Subcutaneous preadipocyte (primary cell): Measurements from ENCODE around the gene AUTS2. TPM values are rescaled to one million over a fixed set of nuclear protein-coding genes. Genes with fewer than 3 reads are reported as not detected.

Source experiments
- small RNA-seq: library from RNA; depleted of rRNA; stranded (forward); fragments of <200 nt; gene quantifications from one replicate; pipeline ENCODE3, GENCODE V24; 2012
- total RNA-seq: library from RNA; depleted of rRNA; stranded (reverse); fragments of >200 nt; gene quantifications from 2 replicates; pipeline ENCODE4 v1.2.3, GENCODE V29; 2012

The AUTS2 gene
- 5.9 and 11.7 TPM in 2 replicates for total RNA-seq

DNA sequence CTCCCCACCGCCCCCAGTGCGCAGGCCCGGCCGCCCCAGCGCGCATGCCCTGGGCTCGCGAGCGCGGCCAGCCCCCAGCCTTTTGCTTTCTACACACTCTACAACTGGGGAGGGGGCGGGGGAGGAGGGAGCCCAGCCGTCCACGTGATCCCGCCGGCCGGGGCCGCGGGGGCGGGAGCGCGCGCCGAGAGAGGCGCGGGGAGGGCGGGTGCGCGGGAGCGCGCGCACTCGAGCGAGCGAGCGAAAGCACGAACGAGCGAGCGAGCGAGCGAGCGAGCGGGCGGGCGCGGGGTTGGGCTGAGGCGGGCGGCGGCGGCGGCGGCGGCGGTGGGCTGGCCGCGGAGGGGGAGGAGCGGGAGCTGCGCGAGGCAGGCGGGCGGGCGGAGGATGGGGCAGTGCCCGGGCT, at the start of gene AUTS2:
TSS of gene AUTS2 (plus strand) at position 395 of the 406 bp plus-strand sequence. CDS start 1,179 bp downstream, outside the sequence.

Small RNAs within 50 kb of the gene (small RNA-seq; reads per million reads assigned to genes)
- gene AC073873.1: not detected
